HUES64 (cell line): Measurements from ENCODE around the gene RETN.

Source experiments
- H3K27ac ChIP-seq: 2 replicates; pipeline ENCODE4 v1.7.0; 2013; ENCODE audit warnings: low read depth, low read length, inconsistent platforms
- H3K27me3 ChIP-seq: 2 replicates; pipeline ENCODE4 v1.6.1; 2013; ENCODE audit warnings: mild to moderate bottlenecking, low read length; ENCODE audit not compliant: insufficient read depth
- H3K36me3 ChIP-seq: 2 replicates; pipeline ENCODE4 v1.6.1; 2013; ENCODE audit warnings: mild to moderate bottlenecking, low read length; ENCODE audit not compliant: insufficient read depth
- H3K4me1 ChIP-seq: 2 replicates; pipeline ENCODE4 v1.6.1; 2013; ENCODE audit warnings: mild to moderate bottlenecking, low read length, moderate library complexity; ENCODE audit not compliant: insufficient read depth
- H3K4me3 ChIP-seq: 2 replicates; pipeline ENCODE4 v1.5.1; 2013; ENCODE audit warnings: mild to moderate bottlenecking, low read length, moderate library complexity
- H3K9ac ChIP-seq: 2 replicates; pipeline ENCODE4 v1.6.1; 2013; ENCODE audit warnings: mild to moderate bottlenecking, low read depth, low read length
- H3K9me3 ChIP-seq: 2 replicates; pipeline ENCODE4 v1.6.1; 2013; ENCODE audit warnings: low read depth, low read length; ENCODE audit not compliant: insufficient read depth
- WGBS: fragments of 150-250, 120-280 bp; methylation state at CpG from one replicate; pipeline ENCODE4 v1.1.7; 2013; ENCODE audit warnings: missing lambda C conversion rate; 5-methylcytosine and 5-hydroxymethylcytosine counted together

The RETN gene

GRCh38 chr19:7647156-7647555 is 21.7 kb upstream of the RETN start:
- H3K27ac ChIP-seq: no peak overlapping the region
- no peaks in the 10 kb centered on the region for H3K36me3 ChIP-seq
- H3K27me3 ChIP-seq: peaks cover 10% of the 10 kb centered on the region; the same call in 1 of the 2 replicates
- H3K9ac ChIP-seq: no peak overlapping the region
- WGBS: 92% methylated on average over 26 of the region's 26 CpGs
- H3K9me3 ChIP-seq: no peaks in the 10 kb centered on the region
- no peak overlapping the region for H3K4me3 ChIP-seq
- peaks cover under 1% of the 10 kb centered on the region; the same call in 1 of the 2 replicates for H3K4me1 ChIP-seq

- 92% methylated on average over 15 of the region's 15 CpGs for WGBS
- no peak overlapping the region for H3K4me3 ChIP-seq
- H3K27ac ChIP-seq: no peak overlapping the region
- no peak overlapping the region for H3K9ac ChIP-seq
- peaks cover 2% of the 10 kb centered on the region; the same call in 1 of the 2 replicates for H3K4me1 ChIP-seq
- no peaks in the 10 kb centered on the region for H3K9me3 ChIP-seq
- no peaks in the 10 kb centered on the region for H3K36me3 ChIP-seq
- H3K27me3 ChIP-seq: peaks cover 21% of the 10 kb centered on the region
These were observed 20.4 kb upstream of the RETN start for GRCh38 chr19:7648265-7649014.

- Histone ChIP-seq H3K27ac (no peak overlapping the region), H3K4me1 (peaks cover 2% of the 10 kb centered on the region; the same call in 1 of the 2 replicates), H3K9me3 (no peaks in the 10 kb centered on the region), H3K36me3 (no peaks in the 10 kb centered on the region), H3K4me3 (no peak overlapping the region), H3K27me3 (peaks cover 29% of the 10 kb centered on the region), H3K9ac (no peak overlapping the region)
- 14% methylated on average over 2 of the region's 2 CpGs for WGBS
These were observed 18.7 kb upstream of the RETN start for GRCh38 chr19:7650148-7650547.

GRCh38 chr19:7652061-7652641 is 16.7 kb upstream of the RETN start:
- peaks cover 2% of the 10 kb centered on the region; the same call in 1 of the 2 replicates for H3K4me1 ChIP-seq
- H3K36me3 ChIP-seq: no peaks in the 10 kb centered on the region
- WGBS: 9% methylated on average over 28 of the region's 28 CpGs
- no peak overlapping the region for H3K27ac ChIP-seq
- peaks cover 29% of the 10 kb centered on the region for H3K27me3 ChIP-seq
- H3K4me3 ChIP-seq: peak overlapping the region; percentile 46
- no peaks in the 10 kb centered on the region for H3K9me3 ChIP-seq
- H3K9ac ChIP-seq: no peak overlapping the region

GRCh38 chr19:7654401-7654800 is 14.4 kb upstream of the RETN start:
- peaks cover 29% of the 10 kb centered on the region for H3K27me3 ChIP-seq
- no peaks in the 10 kb centered on the region for H3K36me3 ChIP-seq
- no peak overlapping the region for H3K9ac ChIP-seq
- no peaks in the 10 kb centered on the region for H3K9me3 ChIP-seq
- H3K4me3 ChIP-seq: no peak overlapping the region
- WGBS: 82% methylated on average over 7 of the region's 8 CpGs
- no peak overlapping the region for H3K27ac ChIP-seq
- peaks cover 2% of the 10 kb centered on the region; the same call in 1 of the 2 replicates for H3K4me1 ChIP-seq

GRCh38 chr19:7655581-7655980 is 13.3 kb upstream of the RETN start:
- Histone ChIP-seq H3K4me3 (no peak overlapping the region), H3K27me3 (peaks cover 26% of the 10 kb centered on the region), H3K9ac (no peak overlapping the region), H3K27ac (no peak overlapping the region), H3K9me3 (no peaks in the 10 kb centered on the region), H3K36me3 (no peaks in the 10 kb centered on the region), H3K4me1 (peaks cover 2% of the 10 kb centered on the region; the same call in 1 of the 2 replicates)
- 81% methylated on average over 8 of the region's 8 CpGs for WGBS

- H3K4me3 ChIP-seq: no peak overlapping the region
- 75% methylated on average over 12 of the region's 14 CpGs for WGBS
- no peak overlapping the region for H3K9ac ChIP-seq
- peaks cover 1% of the 10 kb centered on the region; the same call in 1 of the 2 replicates for H3K4me1 ChIP-seq
- H3K36me3 ChIP-seq: no peaks in the 10 kb centered on the region
- H3K27me3 ChIP-seq: peaks cover 18% of the 10 kb centered on the region
- H3K9me3 ChIP-seq: no peaks in the 10 kb centered on the region
- no peak overlapping the region for H3K27ac ChIP-seq
These were observed 11.6 kb upstream of the RETN start for GRCh38 chr19:7657131-7657751.

GRCh38 chr19:7658219-7658686 is 10.6 kb upstream of the RETN start:
- WGBS: 69% methylated on average over 9 of the region's 9 CpGs
- Histone ChIP-seq H3K27ac (no peak overlapping the region), H3K9me3 (no peaks in the 10 kb centered on the region), H3K27me3 (peaks cover 8% of the 10 kb centered on the region), H3K4me3 (no peak overlapping the region), H3K36me3 (no peaks in the 10 kb centered on the region), H3K4me1 (no peaks in the 10 kb centered on the region), H3K9ac (no peak overlapping the region)

- no peaks in the 10 kb centered on the region for H3K4me1 ChIP-seq
- no peak overlapping the region for H3K9ac ChIP-seq
- H3K36me3 ChIP-seq: no peaks in the 10 kb centered on the region
- no peaks in the 10 kb centered on the region for H3K27me3 ChIP-seq
- no peak overlapping the region for H3K27ac ChIP-seq
- no peaks in the 10 kb centered on the region for H3K9me3 ChIP-seq
- 75% methylated on average over 8 of the region's 8 CpGs for WGBS
- H3K4me3 ChIP-seq: no peak overlapping the region
These were observed 6.9 kb upstream of the RETN start for GRCh38 chr19:7661744-7662538.

GRCh38 chr19:7662657-7663056 is 6.2 kb upstream of the RETN start:
- 87% methylated on average over 13 of the region's 14 CpGs for WGBS
- Histone ChIP-seq H3K9me3 (no peaks in the 10 kb centered on the region), H3K36me3 (no peaks in the 10 kb centered on the region), H3K9ac (no peak overlapping the region), H3K4me1 (no peaks in the 10 kb centered on the region), H3K4me3 (no peak overlapping the region), H3K27ac (no peak overlapping the region), H3K27me3 (no peaks in the 10 kb centered on the region)
